WTC11 (cell line): Measurements from ENCODE around the gene GUCY2D. TPM values are rescaled to one million over a fixed set of nuclear protein-coding genes. Genes with fewer than 3 reads are reported as not detected.

Source experiments
- ATAC-seq: fragments of 200-7000 bp; cut with Tn5 transposase; 2 replicates; pipeline ENCODE4 v1.10.0; 2021; ENCODE audit warnings: mild to moderate bottlenecking, moderate library complexity
- CTCF ChIA-PET: fragments of 300-600 bp; sonication (Branson Sonifier 250); formaldehyde crosslinking; loops from one replicate; lab custom pipeline; 2021; ENCODE audit warnings: antibody characterized with exemption; lab: Charles Lee
- POLR2A ChIA-PET: fragments of 350-600 bp; sonication (Branson Sonifier 250); formaldehyde crosslinking; loops from one replicate; lab custom pipeline; 2021; ENCODE audit warnings: antibody characterized with exemption; lab: Charles Lee
- DNase-seq: peaks from one replicate; pipeline ENCODE4 v3.0.0; 2021; ENCODE audit warnings: low spot score
- H3K27ac Mint-ChIP-seq: 2 replicates; pipeline ENCODE4 v1.8.0; 2021; ENCODE audit warnings: mixed read lengths
- H3K27me3 Mint-ChIP-seq: 2 replicates; pipeline ENCODE4 v1.8.0; 2021; ENCODE audit warnings: low read depth, mild to moderate bottlenecking, moderate library complexity, mixed read lengths
- H3K36me3 Mint-ChIP-seq: 2 replicates; pipeline ENCODE4 v1.8.0; 2021; ENCODE audit warnings: mixed read lengths
- H3K4me1 Mint-ChIP-seq: 2 replicates; pipeline ENCODE4 v1.8.0; 2022; ENCODE audit warnings: mixed read lengths
- H3K4me3 Mint-ChIP-seq: 2 replicates; pipeline ENCODE4 v1.8.0; 2021; ENCODE audit warnings: mild to moderate bottlenecking, moderate library complexity, mixed read lengths
- H3K9me3 Mint-ChIP-seq: 2 replicates; pipeline ENCODE4 v1.8.0; 2021; ENCODE audit warnings: mixed read lengths
- AFF4 ChIP-seq: sonication (generic); formaldehyde crosslinking; IDR thresholded peaks from 2 replicates; pipeline ENCODE4 v1.8.1; 2023; ENCODE audit warnings: mild to moderate bottlenecking, missing genetic modification reagents, borderline replicate concordance
- AR ChIP-seq: fragments of 250-450 bp; sonication (Bioruptor Pico); IDR thresholded peaks from 2 replicates; pipeline ENCODE4 v1.9.0; 2021; ENCODE audit warnings: mild to moderate bottlenecking
- ATF1 ChIP-seq: sonication (generic); formaldehyde crosslinking; IDR thresholded peaks from 2 replicates; pipeline ENCODE4 v1.8.1; 2023; ENCODE audit warnings: mild to moderate bottlenecking, moderate library complexity, missing genetic modification reagents
- CTCF ChIP-seq: fragments of 200-600 bp; IDR thresholded peaks from 2 replicates; pipeline ENCODE4 v1.8.0; 2022; ENCODE audit warnings: antibody characterized with exemption
- E2F4 ChIP-seq: sonication (generic); formaldehyde crosslinking; IDR thresholded peaks from 2 replicates; pipeline ENCODE4 v1.8.1; 2022; ENCODE audit warnings: low read depth, mild to moderate bottlenecking, moderate library complexity, missing genetic modification reagents, borderline replicate concordance
- ERG ChIP-seq: fragments of 250-450 bp; sonication (Bioruptor Pico); IDR thresholded peaks from 2 replicates; pipeline ENCODE4 v1.8.0; 2021; ENCODE audit warnings: mild to moderate bottlenecking
- HMGA2 ChIP-seq: fragments of 250-450 bp; sonication (Bioruptor Pico); IDR thresholded peaks from 2 replicates; pipeline ENCODE4 v1.4.0; 2021; ENCODE audit warnings: mild to moderate bottlenecking, moderate library complexity
- MAX ChIP-seq: sonication (generic); formaldehyde crosslinking; IDR thresholded peaks from 2 replicates; pipeline ENCODE4 v1.8.0; 2022; ENCODE audit warnings: mild to moderate bottlenecking, missing genetic modification reagents
- MLX ChIP-seq: sonication (generic); formaldehyde crosslinking; IDR thresholded peaks from 2 replicates; pipeline ENCODE4 v1.8.1; 2023; ENCODE audit warnings: mild to moderate bottlenecking, missing genetic modification reagents, moderate library complexity
- RELA ChIP-seq: sonication (generic); formaldehyde crosslinking; IDR thresholded peaks from 2 replicates; pipeline ENCODE4 v1.8.1; 2022; ENCODE audit warnings: missing genetic modification reagents, mild to moderate bottlenecking, borderline replicate concordance
- RORB ChIP-seq: fragments of 250-450 bp; sonication (Bioruptor Pico); IDR thresholded peaks from 2 replicates; pipeline ENCODE4 v1.9.0; 2021; ENCODE audit warnings: mild to moderate bottlenecking
- SMAD4 ChIP-seq: sonication (generic); formaldehyde crosslinking; IDR thresholded peaks from 2 replicates; pipeline ENCODE4 v1.8.0; 2022; ENCODE audit warnings: mild to moderate bottlenecking, missing genetic modification reagents
- TEAD4 ChIP-seq: sonication (generic); formaldehyde crosslinking; IDR thresholded peaks from 2 replicates; pipeline ENCODE4 v1.8.0; 2022; ENCODE audit warnings: mild to moderate bottlenecking, missing genetic modification reagents
- TP53 ChIP-seq: sonication (generic); formaldehyde crosslinking; IDR thresholded peaks from 2 replicates; pipeline ENCODE4 v1.8.1; 2023; ENCODE audit warnings: mild to moderate bottlenecking, missing genetic modification reagents
- ZMAT4 ChIP-seq: fragments of 250-450 bp; sonication (Bioruptor Pico); IDR thresholded peaks from 2 replicates; pipeline ENCODE4 v1.9.0; 2021; ENCODE audit warnings: mild to moderate bottlenecking
- ZNF121 ChIP-seq: sonication (generic); formaldehyde crosslinking; IDR thresholded peaks from 2 replicates; pipeline ENCODE4 v1.8.0; 2023; ENCODE audit warnings: missing genetic modification reagents
- ZNF532 ChIP-seq: fragments of 250-450 bp; sonication (Bioruptor Pico); IDR thresholded peaks from 2 replicates; pipeline ENCODE4 v1.9.0; 2021; ENCODE audit warnings: mild to moderate bottlenecking, borderline replicate concordance
- total RNA-seq: library from RNA; stranded (reverse); gene quantifications from 3 replicates; pipeline ENCODE4 v1.2.3, GENCODE V29; 2021

Gene GUCY2D
- total RNA-seq, 1 experiment from 2014 or later: 0.87 TPM

GRCh38 chr17:8057691-8058114 is 55.3 kb downstream of the GUCY2D start:
- DNase-seq (peak; percentile 47), ATAC-seq (peak; percentile 87)
- Mint-ChIP-seq H3K27me3 (peaks cover 38% of the 10 kb centered on the region), H3K4me3 (peak overlapping the region; percentile 32; the same call in 1 of the 2 replicates), H3K4me1 (peaks cover 38% of the 10 kb centered on the region), H3K9me3 (no peaks in the 10 kb centered on the region)
- ChIA-PET POLR2A (no interaction called here), CTCF (interaction anchor here (0.6 to 11.8 kb wide), 38 partner anchors 11 to 352 kb away, joined by 3 to 380 read pairs (median 4); partner anchors contain the start of genes ALOX15B, ALOXE3, BORCS6 and CHD3)
- TF ChIP-seq AR (CRISPR knock-in tag): no peak
- TF ChIP-seq CTCF: peak; percentile 62
- peak; percentile 36; the same call in 1 of the 2 replicates for TF ChIP-seq ZNF121 (CRISPR knock-in tag)
- peak; percentile 39; the same call in 1 of the 2 replicates for TF ChIP-seq MAX (CRISPR knock-in tag)
- TF ChIP-seq, all 79 proteins: peak for 3
- no peak overlapping the region for H3K27ac Mint-ChIP-seq
- H3K36me3 Mint-ChIP-seq: no peaks in the 10 kb centered on the region

- Mint-ChIP-seq H3K4me3 (no peak overlapping the region), H3K27ac (no peak overlapping the region), H3K9me3 (no peaks in the 10 kb centered on the region), H3K27me3 (peaks cover 42% of the 10 kb centered on the region), H3K4me1 (peaks cover 47% of the 10 kb centered on the region), H3K36me3 (no peaks in the 10 kb centered on the region)
- ATAC-seq: no peak
- POLR2A ChIA-PET: interaction anchor here (0.6 kb wide), 1 partner anchor 164 kb away, joined by 3 read pairs; no protein-coding TSS in a partner anchor
- CTCF ChIA-PET: interaction anchor here (0.8 to 11.8 kb wide), 8 partner anchors 16 to 224 kb away, joined by 3 to 380 read pairs (median 10); partner anchors contain the start of genes ALOXE3 and HES7
- no peak for DNase-seq
- TF ChIP-seq TEAD4 (no peak), E2F4 (CRISPR knock-in tag) (no peak), ZMAT4 (CRISPR knock-in tag) (no peak), HMGA2 (CRISPR knock-in tag) (no peak), SMAD4 (CRISPR knock-in tag) (no peak), ZNF532 (CRISPR knock-in tag) (no peak), RELA (no peak), ERG (no peak), AFF4 (no peak), TP53 (CRISPR knock-in tag) (no peak), RORB (CRISPR knock-in tag) (no peak), ATF1 (no peak), MLX (CRISPR knock-in tag) (no peak)
Measured at GRCh38 chr17:8059131-8059530, 56.7 kb downstream of the GUCY2D start.
